Stimulated activated memory B cell treated with anti-CD40 and anti-IgM and Interleukin-4, amounts not matched to agents 10 μg/mL and 1 μg/mL and 100 μg/mL, for 72 hours (primary cell): ENCODE results near the gene LMAN2.

ENCODE experiments used
- ATAC-seq: fragments of 150-1000 bp; cut with Tn5 transposase; 2 replicates; pipeline ENCODE4 v1.10.0; 2021
- H3K27ac Mint-ChIP-seq: one replicate; pipeline ENCODE4 v1.8.0; 2022; ENCODE audit warnings: mild to moderate bottlenecking, mixed read lengths
- H3K27me3 Mint-ChIP-seq: one replicate; pipeline ENCODE4 v1.8.0; 2022; ENCODE audit warnings: mixed read lengths
- H3K36me3 Mint-ChIP-seq: one replicate; pipeline ENCODE4 v1.8.0; 2022; ENCODE audit warnings: mixed read lengths
- H3K4me1 Mint-ChIP-seq: one replicate; pipeline ENCODE4 v1.8.0; 2022; ENCODE audit warnings: mixed read lengths
- H3K4me3 Mint-ChIP-seq: one replicate; pipeline ENCODE4 v1.8.0; 2022; ENCODE audit warnings: mild to moderate bottlenecking, moderate library complexity, mixed read lengths
- H3K9me3 Mint-ChIP-seq: one replicate; pipeline ENCODE4 v1.8.0; 2022; ENCODE audit warnings: mixed read lengths

The LMAN2 gene

GRCh38 chr5:177371120-177372033 is 19.9 kb upstream of the LMAN2 start:
- Mint-ChIP-seq H3K36me3 (peaks cover 44% of the 10 kb centered on the region), H3K27me3 (no peaks in the 10 kb centered on the region), H3K4me3 (no peak overlapping the region), H3K27ac (peak overlapping the region; percentile 57), H3K4me1 (peaks cover 46% of the 10 kb centered on the region), H3K9me3 (no peaks in the 10 kb centered on the region)
- ATAC-seq, result no peak

GRCh38 chr5:177370488-177371119 is 19.1 kb upstream of the LMAN2 start:
- peak; percentile 74 for ATAC-seq
- peaks cover 51% of the 10 kb centered on the region for H3K36me3 Mint-ChIP-seq
- no peaks in the 10 kb centered on the region for H3K9me3 Mint-ChIP-seq
- peaks cover 54% of the 10 kb centered on the region for H3K4me1 Mint-ChIP-seq
- H3K4me3 Mint-ChIP-seq, result peak overlapping the region; percentile 67
- H3K27ac Mint-ChIP-seq, result no peak overlapping the region
- H3K27me3 Mint-ChIP-seq, result no peaks in the 10 kb centered on the region

- Mint-ChIP-seq H3K27me3 (no peaks in the 10 kb centered on the region), H3K27ac (peak overlapping the region; percentile 69), H3K9me3 (no peaks in the 10 kb centered on the region), H3K4me3 (no peak overlapping the region), H3K4me1 (peaks cover 60% of the 10 kb centered on the region), H3K36me3 (peaks cover 53% of the 10 kb centered on the region)
- no peak for ATAC-seq
These were observed 18.4 kb upstream of the LMAN2 start for GRCh38 chr5:177369645-177370440.

- Mint-ChIP-seq H3K4me3 (no peak overlapping the region), H3K36me3 (peaks cover 52% of the 10 kb centered on the region)
These were observed 17.6 kb upstream of the LMAN2 start for GRCh38 chr5:177368869-177369644.

GRCh38 chr5:177367981-177368868 is 16.8 kb upstream of the LMAN2 start:
- no peaks in the 10 kb centered on the region for H3K9me3 Mint-ChIP-seq
- ATAC-seq, result no peak
- no peak overlapping the region for H3K4me3 Mint-ChIP-seq
- peaks cover 75% of the 10 kb centered on the region for H3K4me1 Mint-ChIP-seq
- no peaks in the 10 kb centered on the region for H3K27me3 Mint-ChIP-seq
- peak overlapping the region; percentile 69 for H3K27ac Mint-ChIP-seq
- peaks cover 48% of the 10 kb centered on the region for H3K36me3 Mint-ChIP-seq

More at GRCh38 chr5:177368869-177369644, 17.6 kb upstream of the LMAN2 start:
- Mint-ChIP-seq H3K4me1 (peaks cover 68% of the 10 kb centered on the region), H3K9me3 (no peaks in the 10 kb centered on the region), H3K27me3 (no peaks in the 10 kb centered on the region), H3K27ac (peak overlapping the region; percentile 69)
- no peak for ATAC-seq

GRCh38 chr5:177367323-177367848 is 15.9 kb upstream of the LMAN2 start:
- no peak for ATAC-seq
- Mint-ChIP-seq H3K36me3 (peaks cover 48% of the 10 kb centered on the region), H3K4me1 (peaks cover 76% of the 10 kb centered on the region)

GRCh38 chr5:177366528-177367322 is 15.3 kb upstream of the LMAN2 start:
- Mint-ChIP-seq H3K4me1 (peaks cover 76% of the 10 kb centered on the region), H3K27me3 (no peaks in the 10 kb centered on the region), H3K9me3 (no peaks in the 10 kb centered on the region), H3K27ac (no peak overlapping the region), H3K36me3 (peaks cover 43% of the 10 kb centered on the region), H3K4me3 (no peak overlapping the region)
- ATAC-seq, result no peak

More at GRCh38 chr5:177367323-177367848, 15.9 kb upstream of the LMAN2 start:
- no peaks in the 10 kb centered on the region for H3K9me3 Mint-ChIP-seq
- no peaks in the 10 kb centered on the region for H3K27me3 Mint-ChIP-seq
- H3K4me3 Mint-ChIP-seq, result no peak overlapping the region
- H3K27ac Mint-ChIP-seq, result no peak overlapping the region

DNA sequence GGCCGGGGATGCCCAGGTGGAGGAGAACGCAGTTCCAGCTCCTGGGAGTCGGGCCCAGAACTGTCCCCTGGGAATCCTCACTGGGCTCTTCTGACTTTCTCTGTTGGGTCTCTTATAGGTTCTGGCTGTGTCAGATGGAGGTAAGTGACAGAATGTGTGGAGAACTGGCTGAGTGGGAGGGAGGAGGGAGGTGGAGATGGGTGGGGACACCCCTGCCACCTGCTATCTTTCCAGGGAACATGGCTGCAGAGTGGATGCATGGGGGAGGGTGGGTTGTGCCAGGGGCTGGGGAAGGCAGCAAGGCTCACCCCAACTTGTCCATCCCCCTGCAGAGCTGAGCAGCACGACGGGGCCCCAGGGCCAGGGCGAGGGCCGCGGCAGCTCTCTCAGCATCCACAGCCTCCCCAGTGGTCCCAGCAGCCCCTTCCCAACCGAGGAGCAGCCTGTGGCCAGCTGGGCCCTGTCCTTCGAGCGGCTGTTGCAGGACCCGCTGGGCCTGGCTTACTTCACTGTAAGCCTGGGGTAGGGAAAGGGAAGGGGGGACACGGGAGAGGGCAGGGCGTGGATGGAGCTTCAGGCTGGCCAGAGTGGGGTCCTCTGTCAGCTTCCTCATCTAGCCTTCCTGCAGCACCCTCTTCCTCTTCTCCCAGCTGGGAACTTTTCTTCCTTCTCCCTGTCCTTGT is 14.5 kb upstream of the LMAN2 start:
- H3K36me3 Mint-ChIP-seq, result peaks cover 36% of the 10 kb centered on the region
- no peak for ATAC-seq
- H3K4me1 Mint-ChIP-seq, result peaks cover 76% of the 10 kb centered on the region
- no peak overlapping the region for H3K4me3 Mint-ChIP-seq
- no peaks in the 10 kb centered on the region for H3K27me3 Mint-ChIP-seq
- no peaks in the 10 kb centered on the region for H3K9me3 Mint-ChIP-seq
- H3K27ac Mint-ChIP-seq, result no peak overlapping the region

- Mint-ChIP-seq H3K4me1 (peaks cover 85% of the 10 kb centered on the region), H3K27me3 (no peaks in the 10 kb centered on the region), H3K36me3 (peaks cover 35% of the 10 kb centered on the region), H3K9me3 (no peaks in the 10 kb centered on the region), H3K27ac (no peak overlapping the region), H3K4me3 (peak overlapping the region; percentile 65)
- ATAC-seq, result peak; percentile 52
These were observed 12.9 kb upstream of the LMAN2 start for GRCh38 chr5:177364159-177364962.

- no peaks in the 10 kb centered on the region for H3K9me3 Mint-ChIP-seq
- peaks cover 85% of the 10 kb centered on the region for H3K4me1 Mint-ChIP-seq
- no peak overlapping the region for H3K27ac Mint-ChIP-seq
- H3K27me3 Mint-ChIP-seq, result no peaks in the 10 kb centered on the region
- H3K4me3 Mint-ChIP-seq, result peak overlapping the region; percentile 75
- ATAC-seq, result no peak
- H3K36me3 Mint-ChIP-seq, result peaks cover 27% of the 10 kb centered on the region
These were observed 12.1 kb upstream of the LMAN2 start for GRCh38 chr5:177363565-177363964.

- Mint-ChIP-seq H3K4me1 (peaks cover 85% of the 10 kb centered on the region), H3K27ac (peak overlapping the region; percentile 92), H3K27me3 (no peaks in the 10 kb centered on the region), H3K36me3 (peaks cover 20% of the 10 kb centered on the region), H3K4me3 (peak overlapping the region; percentile 75), H3K9me3 (no peaks in the 10 kb centered on the region)
- ATAC-seq, result peak; percentile 75
These were observed 11.4 kb upstream of the LMAN2 start for GRCh38 chr5:177362610-177363507.
